GM15510 (cell line): Measurements from ENCODE around the gene TEX29.

Experiments used
- POLR2A ChIP-seq: IDR thresholded peaks from 3 replicates; pipeline ENCODE4 v1.6.1; 2011; ENCODE audit warnings: borderline replicate concordance; ENCODE audit not compliant: insufficient read length; ENCODE audit errors: extremely low read depth

Gene TEX29

GRCh38 chr13:111324736-111325135, 4.3 kb downstream of the TEX29 start:
- no peak for TF ChIP-seq POLR2A

GRCh38 chr13:111325146-111325890, 4.9 kb downstream of the TEX29 start:
- no peak for TF ChIP-seq POLR2A

- no peak for TF ChIP-seq POLR2A
Measured at GRCh38 chr13:111325941-111326620, 5.6 kb downstream of the TEX29 start.

GRCh38 chr13:111326621-111326965, 6.2 kb downstream of the TEX29 start:
- no peak for TF ChIP-seq POLR2A

GRCh38 chr13:111326981-111327642, 6.7 kb downstream of the TEX29 start:
- TF ChIP-seq POLR2A: no peak

GRCh38 chr13:111327730-111328573, 7.5 kb downstream of the TEX29 start:
- TF ChIP-seq POLR2A: no peak

- TF ChIP-seq POLR2A: no peak
Measured at GRCh38 chr13:111328574-111329410, 8.3 kb downstream of the TEX29 start.

- TF ChIP-seq POLR2A: no peak
Measured at GRCh38 chr13:111329641-111330040, 9.2 kb downstream of the TEX29 start.

GRCh38 chr13:111330066-111330610, 9.7 kb downstream of the TEX29 start:
- no peak for TF ChIP-seq POLR2A

GRCh38 chr13:111335298-111335697, 14.9 kb downstream of the TEX29 start:
- TF ChIP-seq POLR2A: no peak

- TF ChIP-seq POLR2A: no peak
Measured at GRCh38 chr13:111336666-111337065, 16.2 kb downstream of the TEX29 start.

GRCh38 chr13:111337206-111337605, 16.8 kb downstream of the TEX29 start:
- no peak for TF ChIP-seq POLR2A

- no peak for TF ChIP-seq POLR2A
Measured at GRCh38 chr13:111337741-111338140, 17.3 kb downstream of the TEX29 start.

- TF ChIP-seq POLR2A: no peak
Measured at GRCh38 chr13:111338841-111339240, 18.4 kb downstream of the TEX29 start.
